HepG2 (cell line): ENCODE data around the gene HOXC10. TPM values are rescaled to one million over a fixed set of nuclear protein-coding genes. Genes with fewer than 3 reads are reported as not detected.

ENCODE experiments used
- FOXC1 ChIP-seq: sonication (generic); formaldehyde crosslinking; IDR thresholded peaks from 2 replicates; pipeline ENCODE4 v1.8.0; 2022; ENCODE audit warnings: mild to moderate bottlenecking, missing genetic modification reagents, borderline replicate concordance
- HNRNPLL ChIP-seq: fragments of 200-400 bp; formaldehyde crosslinking; IDR thresholded peaks from 2 replicates; pipeline ENCODE4 v1.6.1; 2017; ENCODE audit warnings: mild to moderate bottlenecking, low read depth, low read length; ENCODE audit not compliant: poor library complexity, severe bottlenecking
- HOXA3 ChIP-seq: sonication (generic); formaldehyde crosslinking; IDR thresholded peaks from 2 replicates; pipeline ENCODE4 v1.5.0; 2020; ENCODE audit warnings: missing genetic modification reagents
- HOXD1 ChIP-seq: sonication (generic); formaldehyde crosslinking; IDR thresholded peaks from 2 replicates; pipeline ENCODE4 v1.5.0; 2020; ENCODE audit warnings: missing genetic modification reagents
- KAT8 ChIP-seq: IDR thresholded peaks from 2 replicates; pipeline ENCODE4 v1.6.1; 2016; ENCODE audit warnings: missing genetic modification reagents, missing compliant biosample characterization
- XRCC5 ChIP-seq: fragments of 200-400 bp; formaldehyde crosslinking; optimal IDR thresholded peaks from 2 replicates; pipeline ENCODE3; 2017; ENCODE audit warnings: mild to moderate bottlenecking, low read length
- ZFP41 ChIP-seq: sonication (generic); formaldehyde crosslinking; IDR thresholded peaks from 2 replicates; pipeline ENCODE4 v1.4.0; 2020; ENCODE audit warnings: mild to moderate bottlenecking, missing genetic modification reagents, borderline replicate concordance
- ZNF251 ChIP-seq: sonication (generic); formaldehyde crosslinking; IDR thresholded peaks from 2 replicates; pipeline ENCODE4 v1.9.0; 2021; ENCODE audit warnings: mild to moderate bottlenecking, missing genetic modification reagents
- ZNF276 ChIP-seq: sonication (generic); formaldehyde crosslinking; IDR thresholded peaks from 2 replicates; pipeline ENCODE4 v1.4.0; 2020; ENCODE audit warnings: mild to moderate bottlenecking, low read depth, missing genetic modification reagents
- ZNF598 ChIP-seq: sonication (generic); formaldehyde crosslinking; IDR thresholded peaks from 2 replicates; pipeline ENCODE4 v1.5.1; 2020; ENCODE audit warnings: mild to moderate bottlenecking, missing genetic modification reagents, borderline replicate concordance
- polyA plus RNA-seq, 8 experiments: library from polyadenylated mRNA; depleted of rRNA in 3 of 8; stranded (reverse) in 7 of 8; unstranded in 1 of 8; fragments of >200 nt; fragmentation: Illumina TruSeq in 4 of 8; extraction: Trizol in 4 of 8; gene quantifications; 2 replicates each; pipeline versions ENCODE4 v1.2.1 to v1.2.3, GENCODE V29; 2011 to 2016; ENCODE audit warnings: low read depth in 4 of 8, missing spikeins in 1 of 8, mixed read lengths in 1 of 8; ENCODE audit not compliant: insufficient read depth in 1 of 8
- total RNA-seq, 5 experiments: library from RNA; depleted of rRNA; stranded (reverse); fragments of >200 nt; fragmentation: Illumina TruSeq; extraction: Trizol; gene quantifications; 2 replicates each; pipeline ENCODE4 v1.2.3, GENCODE V29; 2016; ENCODE audit warnings: low read depth in 1 of 5
- TF ChIP-seq, protein P1 (sequence below): sonication (generic); formaldehyde crosslinking; conservative IDR thresholded peaks from 2 replicates; pipeline ENCODE4 v1.8.0; 2022; ENCODE audit warnings: low read depth, missing genetic modification reagents
- TF ChIP-seq, protein P2 (sequence below): sonication (generic); formaldehyde crosslinking; conservative IDR thresholded peaks from 2 replicates; pipeline ENCODE4 v1.8.0; 2022; ENCODE audit warnings: mild to moderate bottlenecking, moderate library complexity, missing genetic modification reagents
- TF ChIP-seq, protein P3 (sequence below): sonication (generic); formaldehyde crosslinking; IDR thresholded peaks from 2 replicates; pipeline ENCODE4 v1.4.0; 2020; ENCODE audit warnings: mild to moderate bottlenecking, missing genetic modification reagents
- TF ChIP-seq, protein P4 (sequence below): sonication (generic); formaldehyde crosslinking; IDR thresholded peaks from 2 replicates; pipeline ENCODE4 v1.5.1; 2020; ENCODE audit warnings: mild to moderate bottlenecking, missing genetic modification reagents, moderate library complexity
- TF ChIP-seq, protein P5 (sequence below), 2 experiments: sonication (generic) in 1 of 2; formaldehyde crosslinking in 1 of 2; IDR thresholded peaks; 2 replicates each; pipeline versions ENCODE4 v1.4.0 to v1.6.1; 2018 to 2020; ENCODE audit warnings: missing genetic modification reagents in 2 of 2, borderline replicate concordance in 1 of 2, low read depth in 1 of 2, mild to moderate bottlenecking in 1 of 2, missing biosample characterization in 1 of 2

HOXC10 gene
- total and polyA plus RNA-seq, 2 of the 13 experiments (the other 11 are each of a cell fraction or from before 2014, with no cell fraction given) = not detected

- TF ChIP-seq, protein P1, sequence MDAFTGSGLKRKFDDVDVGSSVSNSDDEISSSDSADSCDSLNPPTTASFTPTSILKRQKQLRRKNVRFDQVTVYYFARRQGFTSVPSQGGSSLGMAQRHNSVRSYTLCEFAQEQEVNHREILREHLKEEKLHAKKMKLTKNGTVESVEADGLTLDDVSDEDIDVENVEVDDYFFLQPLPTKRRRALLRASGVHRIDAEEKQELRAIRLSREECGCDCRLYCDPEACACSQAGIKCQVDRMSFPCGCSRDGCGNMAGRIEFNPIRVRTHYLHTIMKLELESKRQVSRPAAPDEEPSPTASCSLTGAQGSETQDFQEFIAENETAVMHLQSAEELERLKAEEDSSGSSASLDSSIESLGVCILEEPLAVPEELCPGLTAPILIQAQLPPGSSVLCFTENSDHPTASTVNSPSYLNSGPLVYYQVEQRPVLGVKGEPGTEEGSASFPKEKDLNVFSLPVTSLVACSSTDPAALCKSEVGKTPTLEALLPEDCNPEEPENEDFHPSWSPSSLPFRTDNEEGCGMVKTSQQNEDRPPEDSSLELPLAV (CRISPR knock-in tag) = no peak
- 0 out of 2 replicates have a peak, but pooled peaks have one; percentile 34 for TF ChIP-seq ZNF598 (CRISPR knock-in tag)
- TF ChIP-seq HOXD1 = peak; percentile 58; the same call in 1 of the 2 replicates
- TF ChIP-seq FOXC1 (CRISPR knock-in tag) = no peak
- TF ChIP-seq KAT8 = 0 out of 2 replicates have a peak, but pooled peaks have one; percentile 36
- peak; percentile 48 for TF ChIP-seq HNRNPLL
- TF ChIP-seq HOXA3 (CRISPR knock-in tag) = 0 out of 2 replicates have a peak, but pooled peaks have one; percentile 26
- no peak for TF ChIP-seq ZNF251
- TF ChIP-seq, protein P2, sequence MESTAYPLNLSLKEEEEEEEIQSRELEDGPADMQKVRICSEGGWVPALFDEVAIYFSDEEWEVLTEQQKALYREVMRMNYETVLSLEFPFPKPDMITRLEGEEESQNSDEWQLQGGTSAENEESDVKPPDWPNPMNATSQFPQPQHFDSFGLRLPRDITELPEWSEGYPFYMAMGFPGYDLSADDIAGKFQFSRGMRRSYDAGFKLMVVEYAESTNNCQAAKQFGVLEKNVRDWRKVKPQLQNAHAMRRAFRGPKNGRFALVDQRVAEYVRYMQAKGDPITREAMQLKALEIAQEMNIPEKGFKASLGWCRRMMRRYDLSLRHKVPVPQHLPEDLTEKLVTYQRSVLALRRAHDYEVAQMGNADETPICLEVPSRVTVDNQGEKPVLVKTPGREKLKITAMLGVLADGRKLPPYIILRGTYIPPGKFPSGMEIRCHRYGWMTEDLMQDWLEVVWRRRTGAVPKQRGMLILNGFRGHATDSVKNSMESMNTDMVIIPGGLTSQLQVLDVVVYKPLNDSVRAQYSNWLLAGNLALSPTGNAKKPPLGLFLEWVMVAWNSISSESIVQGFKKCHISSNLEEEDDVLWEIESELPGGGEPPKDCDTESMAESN (CRISPR knock-in tag) = no peak; the same call in 1 of the 2 replicates
- TF ChIP-seq, protein P3, sequence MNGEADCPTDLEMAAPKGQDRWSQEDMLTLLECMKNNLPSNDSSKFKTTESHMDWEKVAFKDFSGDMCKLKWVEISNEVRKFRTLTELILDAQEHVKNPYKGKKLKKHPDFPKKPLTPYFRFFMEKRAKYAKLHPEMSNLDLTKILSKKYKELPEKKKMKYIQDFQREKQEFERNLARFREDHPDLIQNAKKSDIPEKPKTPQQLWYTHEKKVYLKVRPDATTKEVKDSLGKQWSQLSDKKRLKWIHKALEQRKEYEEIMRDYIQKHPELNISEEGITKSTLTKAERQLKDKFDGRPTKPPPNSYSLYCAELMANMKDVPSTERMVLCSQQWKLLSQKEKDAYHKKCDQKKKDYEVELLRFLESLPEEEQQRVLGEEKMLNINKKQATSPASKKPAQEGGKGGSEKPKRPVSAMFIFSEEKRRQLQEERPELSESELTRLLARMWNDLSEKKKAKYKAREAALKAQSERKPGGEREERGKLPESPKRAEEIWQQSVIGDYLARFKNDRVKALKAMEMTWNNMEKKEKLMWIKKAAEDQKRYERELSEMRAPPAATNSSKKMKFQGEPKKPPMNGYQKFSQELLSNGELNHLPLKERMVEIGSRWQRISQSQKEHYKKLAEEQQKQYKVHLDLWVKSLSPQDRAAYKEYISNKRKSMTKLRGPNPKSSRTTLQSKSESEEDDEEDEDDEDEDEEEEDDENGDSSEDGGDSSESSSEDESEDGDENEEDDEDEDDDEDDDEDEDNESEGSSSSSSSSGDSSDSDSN = peak; percentile 87
- TF ChIP-seq ZNF276 (CRISPR knock-in tag) = no peak
- peak; percentile 16 for TF ChIP-seq XRCC5
- TF ChIP-seq, protein P4, sequence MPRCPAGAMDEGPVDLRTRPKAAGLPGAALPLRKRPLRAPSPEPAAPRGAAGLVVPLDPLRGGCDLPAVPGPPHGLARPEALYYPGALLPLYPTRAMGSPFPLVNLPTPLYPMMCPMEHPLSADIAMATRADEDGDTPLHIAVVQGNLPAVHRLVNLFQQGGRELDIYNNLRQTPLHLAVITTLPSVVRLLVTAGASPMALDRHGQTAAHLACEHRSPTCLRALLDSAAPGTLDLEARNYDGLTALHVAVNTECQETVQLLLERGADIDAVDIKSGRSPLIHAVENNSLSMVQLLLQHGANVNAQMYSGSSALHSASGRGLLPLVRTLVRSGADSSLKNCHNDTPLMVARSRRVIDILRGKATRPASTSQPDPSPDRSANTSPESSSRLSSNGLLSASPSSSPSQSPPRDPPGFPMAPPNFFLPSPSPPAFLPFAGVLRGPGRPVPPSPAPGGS (CRISPR knock-in tag) = peak; percentile 37; the same call in 1 of the 2 replicates
- TF ChIP-seq ZFP41 = no peak
- TF ChIP-seq, protein P5, sequence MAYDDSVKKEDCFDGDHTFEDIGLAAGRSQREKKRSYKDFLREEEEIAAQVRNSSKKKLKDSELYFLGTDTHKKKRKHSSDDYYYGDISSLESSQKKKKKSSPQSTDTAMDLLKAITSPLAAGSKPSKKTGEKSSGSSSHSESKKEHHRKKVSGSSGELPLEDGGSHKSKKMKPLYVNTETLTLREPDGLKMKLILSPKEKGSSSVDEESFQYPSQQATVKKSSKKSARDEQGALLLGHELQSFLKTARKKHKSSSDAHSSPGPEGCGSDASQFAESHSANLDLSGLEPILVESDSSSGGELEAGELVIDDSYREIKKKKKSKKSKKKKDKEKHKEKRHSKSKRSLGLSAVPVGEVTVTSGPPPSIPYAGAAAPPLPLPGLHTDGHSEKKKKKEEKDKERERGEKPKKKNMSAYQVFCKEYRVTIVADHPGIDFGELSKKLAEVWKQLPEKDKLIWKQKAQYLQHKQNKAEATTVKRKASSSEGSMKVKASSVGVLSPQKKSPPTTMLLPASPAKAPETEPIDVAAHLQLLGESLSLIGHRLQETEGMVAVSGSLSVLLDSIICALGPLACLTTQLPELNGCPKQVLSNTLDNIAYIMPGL (CRISPR knock-in tag; IDR thresholded peaks at IDR 0.05; ENCODE audit: borderline replicate concordance in 1 of 2, low read depth in 1 of 2) = peak in 1 of 2 experiments; percentile 66; a peak in 2 of 4 replicates
Observed at GRCh38 chr12:54000116-54001114, 15.5 kb downstream of the HOXC10 start, which contains the start of gene HOXC9 (continued).
